ENCODE data around the gene MCRIP1. TPM values are rescaled to one million over a fixed set of nuclear protein-coding genes. Genes with fewer than 3 reads are reported as not detected.

Gene MCRIP1
- total and polyA plus RNA-seq, 9 donors: 113 to 147 (median 134) TPM

- H3K4me1 ChIP-seq (ENCODE audit: control insufficient read depth, insufficient read depth, low read length): peaks cover 34% of the 10 kb centered on the region
- 0% methylated on average over 63 of the region's 65 CpGs for WGBS (ENCODE audit: insufficient coverage)
- peak; percentile 48 for DNase-seq
- H3K4me3 ChIP-seq (ENCODE audit: low read length): peak overlapping the region; percentile 88
- H3K27me3 ChIP-seq (ENCODE audit: control insufficient read depth, insufficient read depth, low read length): no peaks in the 10 kb centered on the region
- no peaks in the 10 kb centered on the region for H3K9me3 ChIP-seq (replicated peaks; ENCODE audit: control insufficient read depth, low read depth, low read length)
- H3K27ac ChIP-seq (ENCODE audit: low read length): peak overlapping the region; percentile 89
- H3K36me3 ChIP-seq (ENCODE audit: control insufficient read depth, insufficient read depth, low read length): peaks cover 10% of the 10 kb centered on the region
Measured at GRCh38 chr17:81832608-81833159, 407 bp downstream of the MCRIP1 start.

GRCh38 chr17:81831957-81832607, 1.0 kb downstream of the MCRIP1 start:
- Histone ChIP-seq H3K27ac (ENCODE audit: low read length) (peak overlapping the region; percentile 89), H3K36me3 (ENCODE audit: control insufficient read depth, insufficient read depth, low read length) (peaks cover 10% of the 10 kb centered on the region), H3K27me3 (ENCODE audit: control insufficient read depth, insufficient read depth, low read length) (no peaks in the 10 kb centered on the region), H3K9me3 (replicated peaks; ENCODE audit: control insufficient read depth, low read depth, low read length) (no peaks in the 10 kb centered on the region), H3K4me1 (ENCODE audit: control insufficient read depth, insufficient read depth, low read length) (peaks cover 34% of the 10 kb centered on the region), H3K4me3 (ENCODE audit: low read length) (peak overlapping the region; percentile 88)
- DNase-seq: peak; percentile 39
- 27% methylated on average over 15 of the region's 18 CpGs for WGBS (ENCODE audit: insufficient coverage)

DNA sequence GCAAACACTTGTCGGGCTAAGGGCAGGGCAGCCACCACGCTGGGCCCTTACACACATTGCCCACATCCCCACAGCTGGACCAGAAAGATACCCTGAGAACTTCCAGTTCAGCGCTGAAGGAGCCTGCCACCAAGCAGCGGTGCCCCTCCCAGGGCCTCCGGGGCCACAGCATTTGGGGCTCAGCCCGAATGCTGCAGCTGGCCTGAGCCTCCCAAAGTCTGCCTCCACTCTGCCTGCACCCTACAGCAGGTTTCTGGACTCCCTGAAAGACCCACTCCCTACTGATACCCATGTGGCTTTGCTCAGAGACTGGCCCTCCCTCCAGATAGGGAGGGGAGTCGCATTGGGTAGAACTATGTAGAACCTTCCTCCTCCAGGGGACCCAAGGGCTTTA, 1.5 kb downstream of the MCRIP1 start:
- H3K4me3 ChIP-seq (ENCODE audit: low read length): peak overlapping the region; percentile 88
- no peak for DNase-seq
- H3K27me3 ChIP-seq (ENCODE audit: control insufficient read depth, insufficient read depth, low read length): no peaks in the 10 kb centered on the region
- H3K36me3 ChIP-seq (ENCODE audit: control insufficient read depth, insufficient read depth, low read length): peaks cover 10% of the 10 kb centered on the region
- H3K27ac ChIP-seq (ENCODE audit: low read length): peak overlapping the region; percentile 89
- peaks cover 34% of the 10 kb centered on the region for H3K4me1 ChIP-seq (ENCODE audit: control insufficient read depth, insufficient read depth, low read length)
- 94% methylated on average over 3 of the region's 7 CpGs for WGBS (ENCODE audit: insufficient coverage)
- no peaks in the 10 kb centered on the region for H3K9me3 ChIP-seq (replicated peaks; ENCODE audit: control insufficient read depth, low read depth, low read length)

GRCh38 chr17:81829858-81830257, 3.2 kb downstream of the MCRIP1 start:
- WGBS (ENCODE audit: insufficient coverage): 83% methylated on average over 6 of the region's 6 CpGs
- no peak overlapping the region for H3K27ac ChIP-seq (ENCODE audit: low read length)
- peaks cover 34% of the 10 kb centered on the region for H3K4me1 ChIP-seq (ENCODE audit: control insufficient read depth, insufficient read depth, low read length)
- no peaks in the 10 kb centered on the region for H3K27me3 ChIP-seq (ENCODE audit: control insufficient read depth, insufficient read depth, low read length)
- no peak for DNase-seq
- H3K4me3 ChIP-seq (ENCODE audit: low read length): no peak overlapping the region
- H3K36me3 ChIP-seq (ENCODE audit: control insufficient read depth, insufficient read depth, low read length): peaks cover 16% of the 10 kb centered on the region
- no peaks in the 10 kb centered on the region for H3K9me3 ChIP-seq (replicated peaks; ENCODE audit: control insufficient read depth, low read depth, low read length)

- no peak overlapping the region for H3K4me3 ChIP-seq (ENCODE audit: low read length)
- WGBS (ENCODE audit: insufficient coverage): 73% methylated on average over 5 of the region's 7 CpGs
- no peaks in the 10 kb centered on the region for H3K9me3 ChIP-seq (replicated peaks; ENCODE audit: control insufficient read depth, low read depth, low read length)
- no peak overlapping the region for H3K27ac ChIP-seq (ENCODE audit: low read length)
- DNase-seq: no peak
- no peaks in the 10 kb centered on the region for H3K27me3 ChIP-seq (ENCODE audit: control insufficient read depth, insufficient read depth, low read length)
- peaks cover 27% of the 10 kb centered on the region for H3K36me3 ChIP-seq (ENCODE audit: control insufficient read depth, insufficient read depth, low read length)
- H3K4me1 ChIP-seq (ENCODE audit: control insufficient read depth, insufficient read depth, low read length): peaks cover 26% of the 10 kb centered on the region
Measured at GRCh38 chr17:81828656-81829055, 4.4 kb downstream of the MCRIP1 start.

DNA sequence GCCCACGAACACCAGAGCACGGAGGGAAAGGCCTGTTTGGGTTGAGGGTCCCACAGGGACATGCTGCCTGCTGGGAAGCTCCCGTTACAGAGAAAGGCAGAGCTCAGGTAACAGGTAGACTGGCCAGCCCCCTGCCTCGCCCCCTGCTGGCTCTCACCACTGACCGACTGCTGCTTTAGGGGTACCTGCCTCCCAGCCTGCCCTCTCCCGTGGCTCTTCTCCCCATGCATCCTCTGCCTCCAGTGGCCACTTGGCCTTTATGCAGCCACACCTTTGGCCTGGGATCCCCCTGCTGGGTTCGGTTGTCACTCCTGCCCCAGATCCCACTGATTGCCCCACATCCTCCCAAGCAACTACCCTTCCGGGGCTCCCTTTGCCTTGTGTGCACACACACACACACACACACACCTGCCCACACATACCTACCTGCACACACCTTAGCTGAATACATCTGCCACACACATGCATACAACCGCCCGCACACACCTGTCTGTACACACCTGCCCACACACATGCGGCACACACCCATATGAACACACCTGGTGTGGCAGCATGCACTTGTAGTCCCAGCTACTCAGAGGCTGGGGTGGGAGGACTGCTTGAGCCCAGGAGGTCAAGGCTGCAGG, 7.1 kb downstream of the MCRIP1 start:
- Histone ChIP-seq H3K36me3 (ENCODE audit: control insufficient read depth, insufficient read depth, low read length) (peaks cover 50% of the 10 kb centered on the region), H3K9me3 (replicated peaks; ENCODE audit: control insufficient read depth, low read depth, low read length) (no peaks in the 10 kb centered on the region), H3K27ac (ENCODE audit: low read length) (no peak overlapping the region), H3K4me3 (ENCODE audit: low read length) (no peak overlapping the region), H3K27me3 (ENCODE audit: control insufficient read depth, insufficient read depth, low read length) (no peaks in the 10 kb centered on the region), H3K4me1 (ENCODE audit: control insufficient read depth, insufficient read depth, low read length) (peaks cover 25% of the 10 kb centered on the region)
- DNase-seq: no peak
- WGBS (ENCODE audit: insufficient coverage): 70% methylated on average over 9 of the region's 11 CpGs

GRCh38 chr17:81824595-81824994, 8.5 kb downstream of the MCRIP1 start:
- WGBS (ENCODE audit: insufficient coverage): 78% methylated on average over 10 of the region's 11 CpGs
- H3K27ac ChIP-seq (ENCODE audit: low read length): no peak overlapping the region

GRCh38 chr17:81823820-81824550, 9.1 kb downstream of the MCRIP1 start:
- peaks cover 25% of the 10 kb centered on the region for H3K4me1 ChIP-seq (ENCODE audit: control insufficient read depth, insufficient read depth, low read length)
- no peaks in the 10 kb centered on the region for H3K27me3 ChIP-seq (ENCODE audit: control insufficient read depth, insufficient read depth, low read length)

More at GRCh38 chr17:81824595-81824994, 8.5 kb downstream of the MCRIP1 start:
- H3K9me3 ChIP-seq (replicated peaks; ENCODE audit: control insufficient read depth, low read depth, low read length): no peaks in the 10 kb centered on the region
- no peak overlapping the region for H3K4me3 ChIP-seq (ENCODE audit: low read length)
- DNase-seq: no peak
- H3K27me3 ChIP-seq (ENCODE audit: control insufficient read depth, insufficient read depth, low read length): no peaks in the 10 kb centered on the region
- H3K36me3 ChIP-seq (ENCODE audit: control insufficient read depth, insufficient read depth, low read length): peaks cover 46% of the 10 kb centered on the region
- H3K4me1 ChIP-seq (ENCODE audit: control insufficient read depth, insufficient read depth, low read length): peaks cover 25% of the 10 kb centered on the region

GRCh38 chr17:81822996-81823819, 9.9 kb downstream of the MCRIP1 start:
- WGBS (ENCODE audit: insufficient coverage): 90% methylated on average over 25 of the region's 30 CpGs
- no peaks in the 10 kb centered on the region for H3K9me3 ChIP-seq (replicated peaks; ENCODE audit: control insufficient read depth, low read depth, low read length)
- no peak overlapping the region for H3K27ac ChIP-seq (ENCODE audit: low read length)
- H3K27me3 ChIP-seq (ENCODE audit: control insufficient read depth, insufficient read depth, low read length): no peaks in the 10 kb centered on the region
- no peak for DNase-seq
- no peak overlapping the region for H3K4me3 ChIP-seq (ENCODE audit: low read length)
- peaks cover 40% of the 10 kb centered on the region for H3K36me3 ChIP-seq (ENCODE audit: control insufficient read depth, insufficient read depth, low read length)
- peaks cover 18% of the 10 kb centered on the region for H3K4me1 ChIP-seq (ENCODE audit: control insufficient read depth, insufficient read depth, low read length)

More at GRCh38 chr17:81823820-81824550, 9.1 kb downstream of the MCRIP1 start:
- no peak overlapping the region for H3K27ac ChIP-seq (ENCODE audit: low read length)
- no peaks in the 10 kb centered on the region for H3K9me3 ChIP-seq (replicated peaks; ENCODE audit: control insufficient read depth, low read depth, low read length)
- no peak overlapping the region for H3K4me3 ChIP-seq (ENCODE audit: low read length)
- no peak for DNase-seq
- peaks cover 46% of the 10 kb centered on the region for H3K36me3 ChIP-seq (ENCODE audit: control insufficient read depth, insufficient read depth, low read length)
- WGBS (ENCODE audit: insufficient coverage): 90% methylated on average over 32 of the region's 33 CpGs

All from muscle of leg (tissue), 11 donors.